PC-3 (cell line): ENCODE measurements around the gene VSIG1. TPM values are rescaled to one million over a fixed set of nuclear protein-coding genes. Genes with fewer than 3 reads are reported as not detected.
A peak's percentile ranks its signal among the peaks of the same experiment; 100 is the strongest.

Source experiments
- ATAC-seq: fragments of 200-7000 bp; cut with Tn5 transposase; 2 replicates; pipeline ENCODE4 v1.9.1; 2020; ENCODE audit warnings: mild to moderate bottlenecking, moderate library complexity
- BruUV-seq: library from RNA; stranded (reverse); fragments of 400-500 nt; replicated peaks from 2 replicates; lab custom pipeline; 2021; lab: Mats Ljungman, UMichigan
- CTCF ChIA-PET: fragments of 300-600 bp; sonication (Branson Sonifier 250); formaldehyde crosslinking; loops from one replicate; lab custom pipeline; 2022; ENCODE audit warnings: antibody characterized with exemption; lab: Charles Lee
- POLR2A ChIA-PET: fragments of 300-600 bp; sonication (Branson Sonifier 250); formaldehyde crosslinking; loops from one replicate; lab custom pipeline; 2022; ENCODE audit warnings: antibody characterized with exemption; ENCODE audit not compliant: unreplicated experiment; lab: Charles Lee
- DNase-seq: peaks from one replicate; pipeline ENCODE4 v3.0.0-alpha.2; 2015
- H2AFZ ChIP-seq: fragments of 300-600 bp; sonication (generic); 2 replicates; pipeline ENCODE4 v1.6.0; 2016; ENCODE audit warnings: antibody characterized with exemption, low read length
- H3F3A ChIP-seq: fragments of 300-600 bp; sonication (generic); one replicate; pipeline ENCODE4 v1.6.0; 2017; ENCODE audit warnings: antibody characterized with exemption, low read length, control low read depth, mild to moderate bottlenecking; ENCODE audit not compliant: unreplicated experiment
- H3K27ac ChIP-seq: fragments of 300-600 bp; sonication (generic); 2 replicates; pipeline ENCODE4 v1.5.1; 2016; ENCODE audit warnings: mild to moderate bottlenecking, low read length
- H3K27me3 ChIP-seq: fragments of 300-600 bp; sonication (generic); 2 replicates; pipeline ENCODE4 v1.6.1; 2016; ENCODE audit warnings: low read length, mixed read lengths
- H3K36me3 ChIP-seq: fragments of 300-600 bp; sonication (generic); 2 replicates; pipeline ENCODE4 v1.6.1; 2016; ENCODE audit warnings: low read depth, mixed run types, low read length, mixed read lengths
- H3K4me1 ChIP-seq: fragments of 300-600 bp; sonication (generic); 2 replicates; pipeline ENCODE4 v1.5.1; 2016; ENCODE audit warnings: low read length; ENCODE audit not compliant: insufficient read depth
- H3K4me2 ChIP-seq: fragments of 300-600 bp; sonication (generic); 2 replicates; pipeline ENCODE4 v1.6.0; 2016; ENCODE audit warnings: low read length
- H3K4me3 ChIP-seq: fragments of 300-600 bp; sonication (generic); 2 replicates; pipeline ENCODE4 v1.5.1; 2016; ENCODE audit warnings: mild to moderate bottlenecking, low read length, mixed read lengths
- H3K79me2 ChIP-seq: fragments of 300-600 bp; sonication (generic); 2 replicates; pipeline ENCODE4 v1.6.1; 2017; ENCODE audit warnings: low read length, mixed read lengths
- H3K9ac ChIP-seq: fragments of 300-600 bp; sonication (generic); 2 replicates; pipeline ENCODE4 v1.6.0; 2016; ENCODE audit warnings: mild to moderate bottlenecking, low read length
- H3K9me2 ChIP-seq: fragments of 300-600 bp; sonication (generic); replicated peaks from 2 replicates; pipeline ENCODE4 v1.6.1; 2016; ENCODE audit warnings: mixed run types, low read length, mixed read lengths
- H3K9me3 ChIP-seq: fragments of 300-600 bp; sonication (generic); 2 replicates; pipeline ENCODE4 v1.6.1; 2016; ENCODE audit warnings: low read length, mixed read lengths
- H4K20me1 ChIP-seq: fragments of 300-600 bp; sonication (generic); 2 replicates; pipeline ENCODE4 v1.6.1; 2016; ENCODE audit warnings: low read length, mixed read lengths
- EZH2 ChIP-seq: fragments of 300-600 bp; sonication (generic); IDR thresholded peaks from one replicate; pipeline ENCODE4 v1.6.1; 2017; ENCODE audit warnings: antibody characterized with exemption, mild to moderate bottlenecking, low read length; ENCODE audit not compliant: unreplicated experiment
- EZH2phosphoT487 ChIP-seq: fragments of 300-600 bp; sonication (generic); IDR thresholded peaks from 2 replicates; pipeline ENCODE4 v1.6.1; 2018; ENCODE audit warnings: mild to moderate bottlenecking, antibody characterized with exemption, low read length, borderline replicate concordance
- intact Hi-C: fragments of 100-400 bp; cut with micrococcal nuclease; formaldehyde crosslinking; loops from 2 replicates; pipeline ENCODE4 v1.9.0; 2023
- total RNA-seq: library from RNA; depleted of rRNA; stranded (reverse); fragments of >200 nt; gene quantifications from 2 replicates; pipeline ENCODE4 v1.2.3, GENCODE V29; 2014
- TF ChIP-seq, protein P1 (sequence below): fragments of 300-600 bp; sonication (generic); conservative IDR thresholded peaks from 2 replicates; pipeline ENCODE4 v1.5.1; 2017; ENCODE audit warnings: antibody characterized with exemption, low read depth, mild to moderate bottlenecking, low read length

The VSIG1 gene
- total RNA-seq, 1 experiment from 2014 or later, result 0.84 TPM

DNA sequence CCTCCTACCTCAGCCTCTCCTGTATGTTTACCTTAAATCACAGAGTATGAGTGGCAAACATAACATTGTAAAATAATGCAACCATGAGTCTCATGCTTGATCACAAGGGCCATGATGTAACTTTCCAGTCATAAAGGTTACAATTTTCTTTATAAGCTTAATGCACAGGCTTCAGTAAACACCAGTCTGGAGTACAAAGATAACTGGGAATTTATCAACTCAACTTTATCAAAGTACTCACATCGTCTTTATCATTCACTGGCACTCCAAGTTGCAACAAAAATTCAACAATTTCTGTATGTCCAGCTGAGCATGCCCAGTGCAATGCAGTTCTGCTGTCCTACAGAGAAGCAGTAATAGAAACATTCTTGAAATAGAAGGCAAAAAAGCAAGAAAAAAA is 43.6 kb downstream of the VSIG1 start:
- no peaks in the 10 kb centered on the region for H4K20me1 ChIP-seq
- ChIA-PET CTCF (no interaction called here), POLR2A (no interaction called here)
- DNase-seq (no peak), ATAC-seq (no peak)
- no peaks in the 10 kb centered on the region for H3K9me2 ChIP-seq
- H3K27ac ChIP-seq, result no peak overlapping the region
- intact Hi-C loops, result no loop called here
- H3K79me2 ChIP-seq, result peaks cover 48% of the 10 kb centered on the region
- H3K9ac ChIP-seq, result no peak overlapping the region
- no peak overlapping the region for H2AFZ ChIP-seq
- no peaks in the 10 kb centered on the region for H3F3A ChIP-seq
- H3K4me1 ChIP-seq, result 0 out of 2 replicates have a peak, but pooled peaks cover 8% of the 10 kb centered on the region
- no peak overlapping the region for H3K4me3 ChIP-seq
- no peaks in the 10 kb centered on the region for H3K9me3 ChIP-seq
- H3K4me2 ChIP-seq, result no peak overlapping the region
- TF ChIP-seq EZH2phosphoT487, result no peak
- TF ChIP-seq, protein P1, sequence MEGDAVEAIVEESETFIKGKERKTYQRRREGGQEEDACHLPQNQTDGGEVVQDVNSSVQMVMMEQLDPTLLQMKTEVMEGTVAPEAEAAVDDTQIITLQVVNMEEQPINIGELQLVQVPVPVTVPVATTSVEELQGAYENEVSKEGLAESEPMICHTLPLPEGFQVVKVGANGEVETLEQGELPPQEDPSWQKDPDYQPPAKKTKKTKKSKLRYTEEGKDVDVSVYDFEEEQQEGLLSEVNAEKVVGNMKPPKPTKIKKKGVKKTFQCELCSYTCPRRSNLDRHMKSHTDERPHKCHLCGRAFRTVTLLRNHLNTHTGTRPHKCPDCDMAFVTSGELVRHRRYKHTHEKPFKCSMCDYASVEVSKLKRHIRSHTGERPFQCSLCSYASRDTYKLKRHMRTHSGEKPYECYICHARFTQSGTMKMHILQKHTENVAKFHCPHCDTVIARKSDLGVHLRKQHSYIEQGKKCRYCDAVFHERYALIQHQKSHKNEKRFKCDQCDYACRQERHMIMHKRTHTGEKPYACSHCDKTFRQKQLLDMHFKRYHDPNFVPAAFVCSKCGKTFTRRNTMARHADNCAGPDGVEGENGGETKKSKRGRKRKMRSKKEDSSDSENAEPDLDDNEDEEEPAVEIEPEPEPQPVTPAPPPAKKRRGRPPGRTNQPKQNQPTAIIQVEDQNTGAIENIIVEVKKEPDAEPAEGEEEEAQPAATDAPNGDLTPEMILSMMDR, result no peak
- TF ChIP-seq EZH2, result no peak
- H3K36me3 ChIP-seq, result peaks cover 22% of the 10 kb centered on the region
- no peaks in the 10 kb centered on the region for H3K27me3 ChIP-seq
- no TSS peak for BruUV-seq

DNA sequence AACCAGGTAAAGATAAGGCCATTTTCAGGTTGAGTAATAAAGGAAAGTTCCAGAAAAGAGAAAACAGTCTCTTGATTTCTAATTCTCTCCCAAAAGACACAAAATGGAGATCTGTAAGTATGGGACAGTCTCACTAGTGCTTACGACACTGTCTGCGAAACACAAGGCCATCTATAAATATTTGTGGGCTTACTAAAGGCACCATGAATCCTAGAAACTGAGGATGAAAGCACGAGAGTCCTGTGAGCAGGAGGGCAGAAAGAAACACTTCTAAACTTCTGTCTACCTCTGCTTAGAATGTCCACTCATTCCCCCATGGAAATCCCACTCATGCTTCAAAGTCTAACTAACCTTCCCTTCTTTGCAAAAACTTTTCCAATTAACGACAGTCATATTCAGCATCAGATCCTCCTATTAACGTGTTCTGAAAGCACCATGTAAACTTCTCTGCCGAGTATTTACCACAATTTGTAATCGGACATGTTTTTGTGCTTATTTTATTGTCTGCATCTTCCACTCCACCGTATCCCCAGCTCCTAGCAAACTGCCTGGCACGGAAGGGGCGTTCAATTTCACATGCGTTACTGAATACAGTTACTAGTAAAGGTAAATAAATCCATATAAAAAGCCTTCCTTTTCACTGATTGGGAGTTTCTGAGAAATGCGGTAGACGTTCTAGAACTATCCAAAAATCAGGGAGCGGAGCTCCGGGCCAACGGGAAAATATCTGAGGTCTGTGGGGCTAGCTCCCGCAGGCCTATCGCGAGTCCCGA is 45.8 kb downstream of the VSIG1 start:
- POLR2A ChIA-PET, result interaction anchor here (0.5 to 0.6 kb wide), 2 partner anchors 47 to 447 kb away, joined by 3 read pairs; no protein-coding TSS in a partner anchor
- H3K27me3 ChIP-seq, result no peaks in the 10 kb centered on the region

More for the DNA sequence above, 45.8 kb downstream of the VSIG1 start:
- Histone ChIP-seq H4K20me1 (no peaks in the 10 kb centered on the region), H3K4me3 (peak overlapping the region; percentile 87), H2AFZ (peak overlapping the region; percentile 90), H3K36me3 (peaks cover 10% of the 10 kb centered on the region; the same call in 1 of the 2 replicates), H3K9ac (peak overlapping the region; percentile 84), H3K4me1 (0 out of 2 replicates have a peak, but pooled peaks cover 8% of the 10 kb centered on the region), H3K9me3 (no peaks in the 10 kb centered on the region), H3K27ac (peak overlapping the region; percentile 60), H3K4me2 (peak overlapping the region; percentile 75), H3K9me2 (no peaks in the 10 kb centered on the region), H3K79me2 (peaks cover 56% of the 10 kb centered on the region), H3F3A (no peaks in the 10 kb centered on the region)
- ATAC-seq (peak; percentile 3; the same call in 1 of the 2 replicates), DNase-seq (peak; percentile 5)
- BruUV-seq, result TSS peak; percentile 76
- CTCF ChIA-PET, result interaction anchor here (1.3 kb wide), 1 partner anchor 49 kb away, joined by 3 read pairs; no protein-coding TSS in a partner anchor
- TF ChIP-seq EZH2, result no peak
- no peak for TF ChIP-seq EZH2phosphoT487
- TF ChIP-seq, protein P1, result no peak
- intact Hi-C loops, result loop anchor here (2.0 to 5.0 kb wide), 2 partner anchors 48 to 973 kb away; partner anchors contain the start of gene RBM41
